GM23338 (cell line): ENCODE data around the gene ZNF385C. TPM values are rescaled to one million over a fixed set of nuclear protein-coding genes. Genes with fewer than 3 reads are reported as not detected.

Experiments
- ATAC-seq: fragments of 200-7000 bp; cut with Tn5 transposase; 3 replicates; pipeline ENCODE4 v1.9.1; 2020
- DNase-seq: peaks from one replicate; pipeline ENCODE4 v3.0.0-alpha.2; 2015; ENCODE audit warnings: low spot score
- H2AFZ ChIP-seq: fragments of 200-600 bp; sonication (generic); 2 replicates; pipeline ENCODE4 v1.8.0; 2016; ENCODE audit warnings: antibody characterized with exemption, mild to moderate bottlenecking, moderate library complexity
- H3F3A ChIP-seq: fragments of 200-600 bp; sonication (generic); replicated peaks from 2 replicates; pipeline ENCODE4 v1.8.0; 2017; ENCODE audit warnings: antibody characterized with exemption, mixed run types, low read depth
- H3K27ac ChIP-seq: fragments of 200-600 bp; sonication (generic); 2 replicates; pipeline ENCODE4 v1.6.1; 2016; ENCODE audit warnings: low read depth
- H3K27me3 ChIP-seq: fragments of 200-600 bp; sonication (generic); 2 replicates; pipeline ENCODE4 v1.8.0; 2016; ENCODE audit warnings: mild to moderate bottlenecking, mixed run types, moderate library complexity; ENCODE audit not compliant: insufficient read depth
- H3K36me3 ChIP-seq: fragments of 200-600 bp; sonication (generic); 2 replicates; pipeline ENCODE4 v1.8.0; 2016; ENCODE audit warnings: mild to moderate bottlenecking; ENCODE audit not compliant: insufficient read depth
- H3K4me1 ChIP-seq: fragments of 200-600 bp; sonication (generic); 2 replicates; pipeline ENCODE4 v1.8.0; 2016; ENCODE audit warnings: mild to moderate bottlenecking, moderate library complexity; ENCODE audit not compliant: insufficient read depth
- H3K4me2 ChIP-seq: fragments of 200-600 bp; sonication (generic); 2 replicates; pipeline ENCODE4 v1.7.1; 2017; ENCODE audit warnings: mixed run types
- H3K4me3 ChIP-seq: fragments of 200-600 bp; sonication (generic); 2 replicates; pipeline ENCODE4 v1.6.1; 2016; ENCODE audit warnings: mixed run types
- H3K79me2 ChIP-seq: fragments of 200-600 bp; sonication (generic); replicated peaks from 2 replicates; pipeline ENCODE4 v1.8.0; 2017; ENCODE audit warnings: mild to moderate bottlenecking; ENCODE audit not compliant: insufficient read depth
- H3K9me2 ChIP-seq: fragments of 200-600 bp; sonication (generic); 2 replicates; pipeline ENCODE4 v1.8.0; 2017; ENCODE audit not compliant: insufficient read depth
- H4K20me1 ChIP-seq: fragments of 200-600 bp; sonication (generic); replicated peaks from 2 replicates; pipeline ENCODE4 v1.8.0; 2017; ENCODE audit warnings: mild to moderate bottlenecking; ENCODE audit not compliant: insufficient read depth
- H3K27ac Mint-ChIP-seq: 2 replicates; pipeline ENCODE4 v1.8.0; 2020; ENCODE audit warnings: inconsistent platforms, mild to moderate bottlenecking, moderate library complexity, mixed read lengths
- H3K27me3 Mint-ChIP-seq: 3 replicates; pipeline ENCODE4 v1.8.0; 2022; ENCODE audit warnings: low read depth, mild to moderate bottlenecking, moderate library complexity, mixed read lengths, inconsistent platforms; ENCODE audit not compliant: insufficient read depth, poor library complexity
- H3K36me3 Mint-ChIP-seq: 3 replicates; pipeline ENCODE4 v1.8.0; 2021; ENCODE audit warnings: low read depth, mild to moderate bottlenecking, inconsistent platforms, moderate library complexity, mixed read lengths
- H3K4me1 Mint-ChIP-seq: 3 replicates; pipeline ENCODE4 v1.8.0; 2020; ENCODE audit warnings: mild to moderate bottlenecking, inconsistent platforms, mixed read lengths
- H3K4me3 Mint-ChIP-seq: 3 replicates; pipeline ENCODE4 v1.8.0; 2021; ENCODE audit warnings: moderate library complexity, mild to moderate bottlenecking, inconsistent platforms, mixed read lengths
- H3K9me3 Mint-ChIP-seq: 3 replicates; pipeline ENCODE4 v1.8.0; 2020; ENCODE audit warnings: moderate library complexity, mild to moderate bottlenecking, inconsistent platforms, mixed read lengths
- CREB1 ChIP-seq: fragments of 250-450 bp; sonication (Bioruptor Pico); IDR thresholded peaks from 2 replicates; pipeline ENCODE4 v1.5.0; 2020; ENCODE audit warnings: low read depth, mild to moderate bottlenecking, moderate library complexity
- CTCF ChIP-seq, 2 experiments: fragments of 200-600 bp in 1 of 2; sonication (generic) in 1 of 2; conservative IDR thresholded peaks; 2 replicates each; pipeline versions ENCODE4 v1.5.1 to v1.6.1; 2016 to 2017; ENCODE audit warnings: antibody characterized with exemption in 2 of 2, low read depth in 2 of 2, mild to moderate bottlenecking in 2 of 2, moderate library complexity in 1 of 2
- EZH2 ChIP-seq: fragments of 200-600 bp; sonication (generic); IDR thresholded peaks from one replicate; pipeline ENCODE4 v1.8.0; 2017; ENCODE audit warnings: antibody characterized with exemption, mild to moderate bottlenecking, low read depth; ENCODE audit not compliant: unreplicated experiment
- EZH2phosphoT487 ChIP-seq: fragments of 200-600 bp; sonication (generic); IDR thresholded peaks from one replicate; pipeline ENCODE4 v1.8.1; 2018; ENCODE audit warnings: antibody characterized with exemption; ENCODE audit not compliant: unreplicated experiment
- JUNB ChIP-seq: IDR thresholded peaks from one replicate; pipeline ENCODE4 v1.6.1; 2016; ENCODE audit warnings: antibody characterized with exemption; ENCODE audit not compliant: unreplicated experiment
- NANOG ChIP-seq: IDR thresholded peaks from 2 replicates; pipeline ENCODE4 v1.6.1; 2016; ENCODE audit warnings: antibody characterized with exemption, borderline replicate concordance
- POLR2AphosphoS5 ChIP-seq: IDR thresholded peaks from 2 replicates; pipeline ENCODE4 v1.6.1; 2016; ENCODE audit warnings: antibody characterized with exemption, low read depth
- REST ChIP-seq: IDR thresholded peaks from one replicate; pipeline ENCODE4 v1.6.1; 2018; ENCODE audit warnings: antibody characterized with exemption; ENCODE audit not compliant: unreplicated experiment
- STAT1 ChIP-seq: IDR thresholded peaks from one replicate; pipeline ENCODE4 v1.6.1; 2016; ENCODE audit warnings: antibody characterized with exemption; ENCODE audit not compliant: unreplicated experiment
- ZNF114 ChIP-seq: fragments of 250-450 bp; sonication (Bioruptor Pico); IDR thresholded peaks from 2 replicates; pipeline ENCODE4 v1.5.0; 2020; ENCODE audit warnings: mild to moderate bottlenecking, moderate library complexity
- ZNF331 ChIP-seq: fragments of 250-450 bp; sonication (Bioruptor Pico); IDR thresholded peaks from 2 replicates; pipeline ENCODE4 v1.5.0; 2020; ENCODE audit warnings: low read depth, mild to moderate bottlenecking, moderate library complexity
- polyA plus RNA-seq: library from polyadenylated mRNA; unstranded; fragments of >200 nt; fragmentation: Nextera tagmentation; extraction: Ambion mirVana; gene quantifications from 2 replicates; pipeline ENCODE4 v1.2.1, GENCODE V29; 2016
- total RNA-seq: library from RNA; depleted of rRNA; stranded (reverse); fragments of >200 nt; shearing (Covaris generic); gene quantifications from 2 replicates; pipeline ENCODE4 v1.2.3, GENCODE V29; 2014
- TF ChIP-seq, protein P1 (sequence below): fragments of 250-450 bp; sonication (Bioruptor Pico); IDR thresholded peaks from 2 replicates; pipeline ENCODE4 v1.5.0; 2020; ENCODE audit warnings: mild to moderate bottlenecking, moderate library complexity
- TF ChIP-seq, protein P2 (sequence below): IDR thresholded peaks from 2 replicates; pipeline ENCODE4 v1.6.1; 2016; ENCODE audit warnings: antibody characterized with exemption

The ZNF385C gene
- total and polyA plus RNA-seq, 2 experiments from 2014 or later: 1.9 to 3.1 TPM

DNA sequence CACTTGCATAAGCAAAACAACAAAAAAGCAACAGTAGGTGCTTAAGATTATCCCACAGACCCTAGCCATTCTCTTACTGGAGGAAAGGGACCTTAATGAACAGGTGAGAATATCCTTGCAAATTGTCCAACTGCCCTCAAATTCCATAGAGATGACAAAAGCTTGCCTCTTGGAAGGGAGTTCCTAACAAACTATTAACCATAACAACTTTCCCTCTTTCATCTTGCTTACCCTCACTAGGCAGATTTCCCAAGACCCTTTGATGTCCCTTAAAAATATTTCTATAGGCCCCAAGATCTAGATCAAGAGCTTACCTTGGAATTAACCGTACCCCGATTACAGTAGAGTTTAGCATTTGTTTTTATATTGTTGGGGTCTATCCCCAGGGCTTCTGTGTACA, 109.9 kb downstream of the ZNF385C start:
- peaks cover 95% of the 10 kb centered on the region for H3K36me3 Mint-ChIP-seq
- no peak overlapping the region for H3K4me2 ChIP-seq

More for the DNA sequence above, 109.9 kb downstream of the ZNF385C start:
- Histone ChIP-seq H3K79me2 (0 out of 2 replicates have a peak, but pooled peaks cover 4% of the 10 kb centered on the region), H3F3A (peaks cover 22% of the 10 kb centered on the region; the same call in 1 of the 2 replicates), H2AFZ (no peak overlapping the region), H3K4me1 (no peaks in the 10 kb centered on the region), H3K4me3 (no peak overlapping the region), H3K36me3 (peaks cover 78% of the 10 kb centered on the region), H3K27me3 (no peaks in the 10 kb centered on the region), H3K27ac (no peak overlapping the region), H3K9me2 (no peaks in the 10 kb centered on the region), H4K20me1 (peaks cover 35% of the 10 kb centered on the region)
- DNase-seq: no peak
- H3K4me3 Mint-ChIP-seq: no peak overlapping the region
- peaks cover 4% of the 10 kb centered on the region for H3K27me3 Mint-ChIP-seq
- no peaks in the 10 kb centered on the region for H3K4me1 Mint-ChIP-seq
- TF ChIP-seq, protein P1, sequence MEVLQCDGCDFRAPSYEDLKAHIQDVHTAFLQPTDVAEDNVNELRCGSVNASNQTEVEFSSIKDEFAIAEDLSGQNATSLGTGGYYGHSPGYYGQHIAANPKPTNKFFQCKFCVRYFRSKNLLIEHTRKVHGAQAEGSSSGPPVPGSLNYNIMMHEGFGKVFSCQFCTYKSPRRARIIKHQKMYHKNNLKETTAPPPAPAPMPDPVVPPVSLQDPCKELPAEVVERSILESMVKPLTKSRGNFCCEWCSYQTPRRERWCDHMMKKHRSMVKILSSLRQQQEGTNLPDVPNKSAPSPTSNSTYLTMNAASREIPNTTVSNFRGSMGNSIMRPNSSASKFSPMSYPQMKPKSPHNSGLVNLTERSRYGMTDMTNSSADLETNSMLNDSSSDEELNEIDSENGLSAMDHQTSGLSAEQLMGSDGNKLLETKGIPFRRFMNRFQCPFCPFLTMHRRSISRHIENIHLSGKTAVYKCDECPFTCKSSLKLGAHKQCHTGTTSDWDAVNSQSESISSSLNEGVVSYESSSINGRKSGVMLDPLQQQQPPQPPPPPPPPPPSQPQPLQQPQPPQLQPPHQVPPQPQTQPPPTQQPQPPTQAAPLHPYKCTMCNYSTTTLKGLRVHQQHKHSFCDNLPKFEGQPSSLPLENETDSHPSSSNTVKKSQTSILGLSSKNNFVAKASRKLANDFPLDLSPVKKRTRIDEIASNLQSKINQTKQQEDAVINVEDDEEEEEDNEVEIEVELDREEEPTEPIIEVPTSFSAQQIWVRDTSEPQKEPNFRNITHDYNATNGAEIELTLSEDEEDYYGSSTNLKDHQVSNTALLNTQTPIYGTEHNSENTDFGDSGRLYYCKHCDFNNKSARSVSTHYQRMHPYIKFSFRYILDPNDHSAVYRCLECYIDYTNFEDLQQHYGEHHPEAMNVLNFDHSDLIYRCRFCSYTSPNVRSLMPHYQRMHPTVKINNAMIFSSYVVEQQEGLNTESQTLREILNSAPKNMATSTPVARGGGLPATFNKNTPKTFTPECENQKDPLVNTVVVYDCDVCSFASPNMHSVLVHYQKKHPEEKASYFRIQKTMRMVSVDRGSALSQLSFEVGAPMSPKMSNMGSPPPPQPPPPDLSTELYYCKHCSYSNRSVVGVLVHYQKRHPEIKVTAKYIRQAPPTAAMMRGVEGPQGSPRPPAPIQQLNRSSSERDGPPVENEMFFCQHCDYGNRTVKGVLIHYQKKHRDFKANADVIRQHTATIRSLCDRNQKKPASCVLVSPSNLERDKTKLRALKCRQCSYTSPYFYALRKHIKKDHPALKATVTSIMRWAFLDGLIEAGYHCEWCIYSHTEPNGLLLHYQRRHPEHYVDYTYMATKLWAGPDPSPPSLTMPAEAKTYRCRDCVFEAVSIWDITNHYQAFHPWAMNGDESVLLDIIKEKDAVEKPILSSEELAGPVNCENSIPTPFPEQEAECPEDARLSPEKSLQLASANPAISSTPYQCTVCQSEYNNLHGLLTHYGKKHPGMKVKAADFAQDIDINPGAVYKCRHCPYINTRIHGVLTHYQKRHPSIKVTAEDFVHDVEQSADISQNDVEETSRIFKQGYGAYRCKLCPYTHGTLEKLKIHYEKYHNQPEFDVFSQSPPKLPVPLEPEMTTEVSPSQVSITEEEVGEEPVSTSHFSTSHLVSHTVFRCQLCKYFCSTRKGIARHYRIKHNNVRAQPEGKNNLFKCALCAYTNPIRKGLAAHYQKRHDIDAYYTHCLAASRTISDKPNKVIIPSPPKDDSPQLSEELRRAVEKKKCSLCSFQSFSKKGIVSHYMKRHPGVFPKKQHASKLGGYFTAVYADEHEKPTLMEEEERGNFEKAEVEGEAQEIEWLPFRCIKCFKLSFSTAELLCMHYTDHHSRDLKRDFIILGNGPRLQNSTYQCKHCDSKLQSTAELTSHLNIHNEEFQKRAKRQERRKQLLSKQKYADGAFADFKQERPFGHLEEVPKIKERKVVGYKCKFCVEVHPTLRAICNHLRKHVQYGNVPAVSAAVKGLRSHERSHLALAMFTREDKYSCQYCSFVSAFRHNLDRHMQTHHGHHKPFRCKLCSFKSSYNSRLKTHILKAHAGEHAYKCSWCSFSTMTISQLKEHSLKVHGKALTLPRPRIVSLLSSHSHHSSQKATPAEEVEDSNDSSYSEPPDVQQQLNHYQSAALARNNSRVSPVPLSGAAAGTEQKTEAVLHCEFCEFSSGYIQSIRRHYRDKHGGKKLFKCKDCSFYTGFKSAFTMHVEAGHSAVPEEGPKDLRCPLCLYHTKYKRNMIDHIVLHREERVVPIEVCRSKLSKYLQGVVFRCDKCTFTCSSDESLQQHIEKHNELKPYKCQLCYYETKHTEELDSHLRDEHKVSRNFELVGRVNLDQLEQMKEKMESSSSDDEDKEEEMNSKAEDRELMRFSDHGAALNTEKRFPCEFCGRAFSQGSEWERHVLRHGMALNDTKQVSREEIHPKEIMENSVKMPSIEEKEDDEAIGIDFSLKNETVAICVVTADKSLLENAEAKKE (CRISPR knock-in tag): no peak
- TF ChIP-seq REST: no peak
- no peak for TF ChIP-seq EZH2
- no peak for TF ChIP-seq ZNF114 (CRISPR knock-in tag)
- TF ChIP-seq CREB1 (CRISPR knock-in tag): no peak
- TF ChIP-seq ZNF331: no peak
- TF ChIP-seq STAT1: no peak
- no peak for TF ChIP-seq EZH2phosphoT487
- TF ChIP-seq JUNB: no peak
- TF ChIP-seq, protein P2, sequence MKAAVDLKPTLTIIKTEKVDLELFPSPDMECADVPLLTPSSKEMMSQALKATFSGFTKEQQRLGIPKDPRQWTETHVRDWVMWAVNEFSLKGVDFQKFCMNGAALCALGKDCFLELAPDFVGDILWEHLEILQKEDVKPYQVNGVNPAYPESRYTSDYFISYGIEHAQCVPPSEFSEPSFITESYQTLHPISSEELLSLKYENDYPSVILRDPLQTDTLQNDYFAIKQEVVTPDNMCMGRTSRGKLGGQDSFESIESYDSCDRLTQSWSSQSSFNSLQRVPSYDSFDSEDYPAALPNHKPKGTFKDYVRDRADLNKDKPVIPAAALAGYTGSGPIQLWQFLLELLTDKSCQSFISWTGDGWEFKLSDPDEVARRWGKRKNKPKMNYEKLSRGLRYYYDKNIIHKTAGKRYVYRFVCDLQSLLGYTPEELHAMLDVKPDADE: no peak
- TF ChIP-seq POLR2AphosphoS5: no peak
- no peak for TF ChIP-seq CTCF (conservative IDR thresholded peaks at IDR 0.05; ENCODE audit: low read depth in 2 of 2)
- no peak for TF ChIP-seq NANOG
- ATAC-seq: no peak
- H3K9me3 Mint-ChIP-seq: no peaks in the 10 kb centered on the region
- H3K27ac Mint-ChIP-seq: no peak overlapping the region
